Measurements from ENCODE around the gene ATXN1.
"Not testable (repeated sequence)": the region's sequence is repeated elsewhere in the genome, so short reads cannot be mapped to it uniquely, and the experiment has no call there.

Gene ATXN1

DNA sequence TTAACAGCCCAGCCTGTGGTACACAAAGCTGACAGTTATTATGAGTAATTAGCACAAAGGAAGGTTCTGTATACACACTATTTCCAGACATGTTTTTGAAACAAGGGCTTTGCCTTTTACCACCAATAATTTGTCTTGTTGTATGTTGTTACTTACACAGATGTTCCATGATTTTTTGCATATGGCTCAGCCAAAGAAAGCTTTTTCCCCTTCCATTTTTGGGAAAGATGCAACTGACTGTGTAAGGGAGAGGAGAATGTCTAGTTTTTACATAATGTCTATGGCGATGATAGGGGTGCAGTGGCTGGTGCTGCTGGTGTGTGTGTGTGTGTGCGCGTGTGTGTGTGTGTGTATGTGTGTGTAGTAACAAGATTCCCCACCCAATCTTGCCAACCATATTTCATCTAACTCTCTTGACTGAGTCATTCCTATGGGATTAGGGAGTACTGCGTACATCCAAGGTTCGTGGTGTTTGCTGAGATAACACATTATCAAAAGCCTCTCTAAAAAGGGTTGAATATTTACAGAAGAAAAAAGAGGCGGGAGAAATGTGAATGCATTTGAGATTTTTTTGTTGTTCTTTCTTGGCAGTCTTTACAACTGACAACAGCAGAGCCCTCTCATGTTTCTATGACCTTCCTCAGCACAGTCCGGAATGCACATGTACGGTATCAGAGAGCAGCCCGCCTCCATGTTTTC, 330.7 kb downstream of the ATXN1 start:
- DNase-seq = peak in 1 of 3 experiments; percentile 10

DNA sequence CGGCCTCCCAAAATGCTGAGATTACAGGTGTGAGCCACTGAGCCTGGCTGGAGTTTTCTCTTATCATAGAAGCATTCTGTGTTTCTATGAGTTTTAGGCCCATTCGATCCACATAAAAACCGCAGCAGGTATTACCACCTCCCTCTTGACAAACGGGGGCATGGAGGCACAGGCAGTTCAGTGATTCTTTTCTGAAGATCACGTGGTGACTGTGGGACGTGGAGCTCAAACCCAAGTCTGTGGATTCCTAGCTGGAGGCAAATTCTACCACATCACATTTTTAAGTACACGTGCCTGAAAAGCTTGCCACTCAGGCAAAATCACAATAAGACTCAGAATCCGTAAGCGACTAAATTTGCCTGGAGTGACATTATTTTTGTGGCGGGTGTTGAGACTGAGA, 331.6 kb downstream of the ATXN1 start:
- DNase-seq = no peak

DNA sequence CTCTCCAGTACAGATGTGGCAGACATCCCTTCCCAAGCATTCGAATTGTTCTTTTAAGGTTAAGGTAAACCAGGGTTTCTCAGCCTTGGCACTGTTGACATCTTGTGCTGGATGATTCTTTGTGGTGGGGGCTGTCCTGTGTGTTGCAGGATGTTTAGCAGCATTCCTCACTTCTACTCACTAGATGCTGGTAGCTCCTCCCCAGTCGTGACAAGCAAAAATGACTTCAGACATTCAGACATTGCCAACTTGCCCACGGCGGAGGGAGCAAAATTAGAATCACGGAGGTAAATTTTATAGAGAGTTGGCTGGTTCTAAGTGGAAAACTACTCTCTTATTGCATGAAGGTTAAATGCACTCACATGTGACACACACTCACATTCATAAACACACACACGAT, 334.1 kb downstream of the ATXN1 start:
- DNase-seq = no peak

DNA sequence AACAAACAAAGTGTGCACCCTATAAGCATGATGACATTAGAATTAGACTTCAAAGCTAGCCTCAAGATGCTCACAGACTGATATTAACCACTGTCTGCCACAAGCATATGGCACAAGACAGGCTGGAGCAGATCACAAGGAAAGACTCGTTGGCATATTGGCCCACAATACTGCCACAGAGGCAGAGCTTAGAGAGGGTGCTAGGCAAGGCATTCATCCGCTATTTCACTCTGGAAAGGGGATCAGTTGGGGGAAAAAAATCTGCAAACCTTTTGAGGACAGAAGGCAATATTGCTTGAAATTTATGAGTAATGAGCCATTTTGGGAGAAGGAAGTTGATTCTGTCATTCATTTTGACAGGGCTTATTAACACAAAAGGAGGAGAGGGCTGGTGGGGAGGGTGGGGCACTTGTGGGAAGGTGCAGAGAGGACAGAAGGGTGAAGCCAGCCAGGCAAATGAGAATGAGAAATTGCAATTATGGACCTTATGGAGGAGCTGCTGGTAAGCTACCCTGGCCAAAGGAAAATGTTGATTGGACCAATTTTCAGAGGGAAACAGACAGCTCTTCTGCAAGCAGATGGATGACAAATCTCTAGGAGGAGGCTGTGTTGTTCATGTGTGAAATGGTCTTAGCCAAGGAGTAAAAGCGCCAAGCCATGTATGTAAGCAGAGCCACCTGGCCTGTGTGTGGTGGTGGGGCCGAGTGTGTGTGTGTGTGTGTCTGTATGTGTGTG, 335.2 kb downstream of the ATXN1 start:
- DNase-seq = no peak

DNA sequence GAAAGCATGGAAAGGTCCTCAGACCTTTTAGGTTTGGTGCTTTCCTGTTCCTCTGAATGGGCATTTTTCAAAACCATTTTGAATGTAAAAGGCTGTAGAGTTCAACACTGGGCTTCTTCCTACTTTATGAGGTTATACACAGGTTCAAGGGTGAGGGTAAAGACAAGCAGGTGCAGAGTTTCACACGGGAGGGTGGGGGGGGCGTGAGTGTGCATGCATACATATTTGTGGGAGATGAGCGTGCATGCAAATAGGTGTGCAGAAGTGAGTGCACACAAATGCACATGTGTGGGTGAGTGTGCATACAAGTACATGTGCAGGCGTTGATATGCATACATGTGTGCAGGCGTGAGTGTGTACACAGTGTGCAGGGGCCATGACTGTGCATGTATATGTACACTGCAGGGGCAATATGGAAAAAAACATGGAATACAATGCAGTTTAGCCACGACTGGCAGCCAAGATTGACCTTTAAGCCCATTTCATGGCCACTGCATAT, 339.7 kb downstream of the ATXN1 start:
- DNase-seq = no peak

DNA sequence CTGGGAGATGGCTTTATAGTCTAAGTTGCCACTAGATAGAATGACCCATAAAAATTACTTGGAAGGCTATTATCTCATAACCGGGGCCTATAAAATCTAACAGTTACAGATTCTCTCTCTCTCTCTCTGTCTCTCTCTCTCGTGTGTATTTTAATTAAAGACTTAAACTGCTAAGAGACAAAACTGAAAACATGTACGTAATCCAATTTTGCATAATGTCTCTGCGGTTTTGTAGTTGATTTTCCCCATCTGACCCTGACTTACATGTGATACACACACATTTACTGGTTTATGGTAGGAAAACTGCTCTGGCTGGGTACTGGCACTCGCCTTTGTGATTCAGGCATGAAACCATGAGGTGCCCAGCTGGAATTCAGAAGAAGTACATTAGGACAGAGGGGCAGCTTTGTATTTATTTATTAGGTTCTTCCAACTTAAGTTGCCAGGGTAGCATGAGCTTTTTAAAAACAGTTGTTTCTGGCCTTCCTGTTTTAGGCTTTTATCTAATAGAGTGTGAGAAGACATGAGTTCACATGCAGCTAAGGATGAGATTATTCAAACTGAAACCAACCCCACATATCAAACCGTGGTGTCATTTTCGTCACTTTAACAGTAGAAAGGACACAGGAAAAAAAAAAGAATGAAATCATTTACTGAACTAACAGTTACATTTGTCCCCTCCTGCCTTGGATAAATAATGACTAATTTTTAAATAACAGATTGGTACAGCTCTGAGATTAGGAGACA, 340.4 kb downstream of the ATXN1 start:
- DNase-seq = no peak

DNA sequence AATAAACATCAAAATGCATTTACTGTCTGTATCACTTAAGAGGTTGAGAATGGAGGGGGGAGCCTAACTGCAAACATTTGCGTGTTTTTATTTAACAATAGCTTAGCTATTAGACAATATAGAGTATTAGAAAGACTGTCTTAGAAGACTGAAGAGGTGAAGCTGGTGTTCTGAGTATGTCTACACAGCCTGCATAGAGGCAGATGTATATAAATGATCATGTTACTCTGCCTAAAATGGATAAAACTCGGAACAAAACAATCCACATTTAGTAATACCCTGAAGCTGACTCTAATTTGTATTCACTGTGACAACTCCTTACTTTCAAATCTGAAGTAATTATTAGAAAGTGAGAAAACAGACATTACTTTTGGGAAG, 340.9 kb downstream of the ATXN1 start:
- DNase-seq = no peak

DNA sequence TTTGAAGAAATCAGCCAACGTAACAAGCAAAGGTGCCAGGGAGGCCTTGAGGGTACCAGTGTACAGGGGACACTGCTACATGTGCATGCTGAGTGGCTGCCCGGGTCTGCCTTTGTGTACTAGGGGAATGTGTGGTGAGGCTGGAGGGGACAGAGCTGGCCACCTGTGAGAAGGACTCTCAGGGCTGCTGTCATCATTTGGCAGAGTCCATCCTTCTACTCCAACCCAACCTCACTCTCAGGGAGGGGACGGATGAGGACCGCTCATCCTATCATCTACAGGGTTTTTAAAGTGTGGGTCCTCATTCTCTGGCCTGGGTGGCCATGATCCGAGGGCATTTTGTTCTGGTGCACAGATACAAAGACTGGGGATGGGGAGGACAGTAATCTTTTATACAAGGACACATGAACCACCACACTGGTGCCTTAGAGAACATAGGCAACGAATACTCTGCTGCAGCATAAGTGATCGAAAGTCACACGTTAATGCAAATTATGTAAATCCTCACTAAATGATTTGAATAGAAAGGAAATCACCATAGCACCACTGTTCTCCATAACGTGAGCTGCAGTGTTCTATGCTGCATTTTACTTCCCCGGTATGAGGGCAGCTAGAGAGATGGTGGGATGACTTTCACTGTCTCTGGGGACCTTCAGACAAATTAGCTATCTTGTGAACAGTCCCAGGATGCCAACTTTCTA, 341.5 kb downstream of the ATXN1 start:
- no peak for DNase-seq

DNA sequence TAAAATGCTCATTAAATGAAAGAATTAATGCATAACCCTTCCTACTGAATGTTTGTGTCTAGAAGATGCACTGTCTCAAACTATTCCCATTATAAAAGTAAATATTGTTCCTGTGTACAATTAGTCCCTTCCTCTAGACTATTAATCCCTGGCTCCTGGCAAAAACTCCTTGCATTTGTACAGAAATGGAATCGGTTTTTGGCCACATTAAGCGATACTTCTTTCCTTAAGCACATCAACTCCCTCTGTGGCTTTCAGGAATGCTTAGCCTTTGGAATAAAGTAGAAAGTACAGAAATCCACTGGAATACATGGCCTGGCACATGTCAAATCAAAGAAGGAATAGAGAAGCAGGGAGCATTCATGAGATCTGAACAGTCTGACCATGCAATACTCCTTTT, 343.1 kb downstream of the ATXN1 start:
- DNase-seq = no peak

DNA sequence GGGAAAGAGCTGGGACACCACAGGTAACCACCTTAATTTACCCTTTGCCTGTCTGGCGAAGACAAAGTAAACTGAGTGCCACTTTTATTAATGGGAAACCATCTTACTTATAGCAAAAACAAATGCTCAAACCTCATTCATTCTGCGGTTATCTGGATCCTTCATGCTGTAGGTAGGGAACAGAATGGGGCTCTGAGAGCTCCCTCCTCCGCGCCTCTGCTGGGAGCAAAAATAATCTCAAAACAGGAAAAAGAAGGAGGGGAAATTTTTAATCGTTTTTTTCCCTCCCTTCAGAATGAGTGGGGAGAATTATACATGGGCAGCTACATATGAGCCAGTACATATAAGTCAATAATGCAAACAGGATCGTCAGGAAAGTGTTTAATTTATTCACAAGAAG, 345.6 kb downstream of the ATXN1 start:
- no peak for DNase-seq

DNA sequence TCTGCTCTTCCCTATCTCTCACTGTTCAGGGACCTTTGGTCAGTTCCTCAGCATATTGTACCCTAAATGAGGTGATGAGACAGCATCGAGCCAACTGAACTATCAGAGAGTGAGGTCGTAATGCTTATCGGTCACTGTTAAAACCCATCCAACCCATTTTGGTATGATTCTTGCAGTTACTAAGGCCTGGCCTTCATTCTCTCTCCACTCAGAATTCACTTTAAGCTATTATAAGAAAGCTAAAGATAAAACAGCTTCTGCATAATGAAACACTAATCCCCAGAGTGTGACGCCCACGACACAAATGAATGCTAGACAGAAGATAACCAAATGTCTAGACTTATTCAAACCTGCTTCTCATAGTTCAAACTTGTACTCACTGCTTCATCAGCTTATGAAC, 347.1 kb downstream of the ATXN1 start:
- DNase-seq = no peak

DNA sequence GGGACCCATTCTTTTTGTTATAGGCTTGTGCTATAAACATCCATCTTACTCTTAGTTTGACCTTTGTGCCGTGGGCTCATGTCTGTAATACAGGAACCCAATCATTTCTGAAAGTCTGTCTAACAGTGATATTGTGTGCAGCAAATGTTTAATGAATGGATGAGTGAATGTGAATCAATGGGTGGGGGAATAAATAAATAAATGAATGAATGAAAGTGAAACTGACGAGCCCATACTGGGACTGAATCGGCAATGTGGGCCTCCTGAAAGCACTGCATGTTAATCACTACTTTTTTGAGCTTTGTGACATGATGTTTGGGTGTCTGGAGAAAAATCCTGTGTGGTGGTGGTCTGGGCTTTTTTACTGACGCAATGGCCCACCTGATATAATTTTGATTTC, 347.9 kb downstream of the ATXN1 start:
- no peak for DNase-seq

DNA sequence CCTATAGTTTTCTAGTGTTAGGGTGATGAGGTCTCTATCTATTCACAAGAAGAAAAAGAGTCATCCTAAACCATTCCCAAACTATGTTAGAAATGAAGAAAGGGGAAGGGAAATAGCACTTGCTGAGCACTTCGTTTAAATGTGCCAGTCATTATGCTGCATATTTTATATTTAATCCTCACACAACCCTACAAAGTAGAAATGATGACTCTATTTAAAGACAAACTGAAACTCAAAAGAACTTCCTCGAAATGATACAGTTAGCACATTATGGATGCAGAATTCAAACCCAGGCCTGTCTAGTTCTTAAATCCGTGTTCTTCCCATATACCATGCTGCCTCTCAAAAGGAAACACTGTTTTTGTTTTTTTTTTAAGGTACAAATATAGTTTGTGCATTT, 348.3 kb downstream of the ATXN1 start:
- no peak for DNase-seq

DNA sequence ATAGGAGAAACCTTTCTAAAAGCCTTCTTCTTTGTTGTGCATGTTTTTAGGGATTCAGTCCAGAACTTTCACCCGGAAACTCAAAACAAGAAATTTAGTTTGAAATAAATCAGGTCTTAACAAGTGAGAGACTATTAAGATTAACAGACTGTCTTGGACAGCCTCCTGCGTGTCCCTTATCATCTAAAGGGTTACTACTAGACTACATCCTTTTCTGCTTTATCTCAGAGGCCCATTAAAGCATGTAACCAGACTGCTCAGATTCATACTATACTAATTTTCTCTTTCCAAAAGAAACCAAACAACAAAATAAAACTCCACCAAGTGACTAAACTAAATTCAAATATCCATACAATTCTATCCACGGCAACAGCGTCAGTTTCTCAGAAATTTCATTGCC, 349.1 kb downstream of the ATXN1 start:
- no peak for DNase-seq

DNA sequence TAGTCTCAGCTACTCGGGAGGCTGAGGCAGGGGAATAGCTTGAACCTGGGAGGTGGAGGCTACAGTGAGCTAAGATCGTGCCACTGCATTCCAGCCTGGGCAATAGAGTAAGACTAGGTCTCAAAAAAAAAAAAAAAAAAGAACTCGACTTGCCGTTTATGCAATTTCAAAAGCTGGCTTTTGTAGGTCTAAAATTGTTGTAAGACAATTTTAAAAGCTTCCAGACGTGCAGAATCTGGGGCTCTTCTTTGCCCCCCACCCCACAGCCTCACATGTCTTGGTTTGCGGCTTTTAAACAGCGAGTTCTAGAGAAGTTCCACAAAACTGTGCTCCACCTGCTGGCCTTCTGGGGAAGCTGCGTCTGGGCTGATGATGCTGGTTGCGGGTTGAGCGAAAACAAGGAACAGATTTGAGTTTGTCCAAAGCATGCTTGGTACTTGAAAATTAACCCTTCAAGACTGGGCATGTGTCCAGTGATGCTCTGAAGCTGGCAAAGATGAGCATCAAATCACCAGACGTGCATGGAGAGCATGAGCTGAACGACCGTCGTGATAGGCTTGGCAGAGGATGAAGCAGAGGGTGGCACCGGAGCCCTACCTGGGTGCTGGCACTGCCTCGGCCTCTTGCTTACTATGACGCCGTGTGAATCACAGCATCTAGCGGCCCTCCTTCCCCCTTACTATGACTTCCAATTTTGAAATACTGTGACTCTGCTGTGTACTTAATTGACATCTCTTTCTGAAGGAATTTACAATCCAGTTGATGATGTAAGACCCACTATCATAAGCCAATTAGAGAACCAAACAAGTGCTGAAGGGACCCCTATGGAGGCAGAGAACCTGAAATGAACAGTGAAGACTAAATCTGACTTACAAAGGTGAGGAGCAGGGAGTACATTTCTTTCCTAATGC, 351.5 kb downstream of the ATXN1 start:
- DNase-seq = peak; percentile 8 to 36 (median 18)

DNA sequence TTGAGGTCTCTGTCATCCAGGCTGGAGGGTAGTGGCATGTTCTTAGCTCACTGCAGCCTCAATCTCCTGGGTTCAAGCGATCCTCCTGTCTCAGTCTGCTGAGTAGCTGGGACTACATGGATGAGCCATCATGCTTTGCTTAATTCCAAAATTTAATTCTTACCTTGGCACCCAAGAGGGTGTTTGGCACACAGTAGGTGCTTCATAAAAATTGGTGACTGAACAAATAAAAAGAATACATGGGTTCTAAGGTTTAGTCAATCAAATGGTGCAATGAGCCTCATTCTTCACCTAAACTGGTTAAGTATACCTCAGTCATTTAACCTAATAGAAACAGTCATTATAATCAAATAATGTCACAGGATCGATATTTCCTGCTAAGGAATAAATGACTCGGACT, 352.5 kb downstream of the ATXN1 start:
- DNase-seq = no peak

DNA sequence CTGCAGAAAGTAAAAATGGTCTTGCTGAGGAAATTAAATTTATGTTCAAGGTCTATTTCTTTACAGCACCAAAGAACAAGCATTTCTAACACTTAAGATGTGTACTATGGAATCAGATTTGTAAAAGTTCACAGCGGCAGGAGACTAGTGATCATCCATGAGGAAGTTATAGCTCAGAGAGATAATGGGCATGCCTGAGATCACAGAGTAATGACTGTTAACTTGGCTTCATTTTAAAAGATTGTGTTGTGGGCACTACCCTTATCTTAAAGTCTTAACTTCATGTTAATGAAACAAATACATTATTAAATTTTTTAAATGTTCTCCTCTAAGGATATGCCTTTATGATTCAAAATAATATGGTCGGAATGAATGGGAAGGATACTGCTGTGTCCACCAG, 354.3 kb downstream of the ATXN1 start:
- no peak for DNase-seq

DNA sequence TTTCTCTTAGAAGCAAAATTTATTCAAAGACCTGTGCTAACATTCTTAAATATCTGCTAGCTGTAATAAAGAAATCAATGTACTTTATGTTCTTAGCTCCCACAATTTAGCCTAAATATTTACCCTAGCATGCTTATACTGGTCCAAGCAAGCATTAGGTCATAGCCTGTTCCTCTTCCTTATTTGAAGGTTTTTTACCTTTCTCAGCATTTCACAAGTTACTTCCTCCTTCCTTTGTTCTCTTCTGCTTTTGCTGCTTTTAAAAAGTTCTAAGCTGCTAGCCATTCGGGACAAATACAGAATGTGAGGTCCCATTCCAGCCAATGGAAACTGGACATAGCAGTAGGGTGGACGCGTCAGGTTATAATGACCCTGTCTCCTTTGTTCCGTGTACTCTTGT, 354.7 kb downstream of the ATXN1 start:
- not testable (repeated sequence) for DNase-seq

DNA sequence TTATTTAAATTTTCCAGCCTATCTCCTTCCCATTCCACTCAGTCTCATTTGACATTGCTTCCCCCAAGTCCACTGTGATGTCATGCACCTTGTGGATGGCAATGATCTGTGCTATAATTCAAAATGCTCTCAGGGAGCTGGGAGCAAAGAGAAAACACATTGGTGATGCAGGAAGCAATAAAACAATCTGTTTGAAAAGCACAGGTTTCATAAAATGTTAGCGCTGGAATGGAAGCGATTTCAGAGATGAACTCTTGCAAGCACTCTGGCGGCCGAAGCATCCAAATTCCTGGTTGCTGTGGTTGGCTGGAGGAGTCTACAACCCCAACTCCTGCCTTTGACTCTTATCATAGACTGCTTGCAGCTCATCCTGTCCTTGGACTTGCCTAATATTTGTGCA, 355.9 kb downstream of the ATXN1 start:
- DNase-seq = no peak

DNA sequence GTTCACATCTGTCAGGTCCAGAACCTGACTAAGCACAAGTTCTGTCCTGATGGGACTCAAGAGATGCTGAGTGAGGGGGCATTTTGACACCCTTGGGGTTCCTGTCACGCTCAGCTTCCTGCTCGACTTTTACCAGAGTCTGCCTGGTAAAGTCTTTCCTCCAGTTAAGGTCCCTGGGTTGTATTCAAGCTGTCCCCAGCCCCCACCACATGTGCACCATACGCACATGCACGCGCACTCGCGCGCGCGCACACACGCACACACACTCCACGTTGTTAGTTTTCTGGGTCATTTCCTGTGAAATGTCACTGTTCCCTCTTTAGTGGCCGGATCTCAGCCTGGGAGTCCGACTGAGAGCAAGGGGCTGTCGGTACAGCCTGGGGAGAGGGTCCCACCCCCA, 356.8 kb downstream of the ATXN1 start:
- DNase-seq = no peak

DNA sequence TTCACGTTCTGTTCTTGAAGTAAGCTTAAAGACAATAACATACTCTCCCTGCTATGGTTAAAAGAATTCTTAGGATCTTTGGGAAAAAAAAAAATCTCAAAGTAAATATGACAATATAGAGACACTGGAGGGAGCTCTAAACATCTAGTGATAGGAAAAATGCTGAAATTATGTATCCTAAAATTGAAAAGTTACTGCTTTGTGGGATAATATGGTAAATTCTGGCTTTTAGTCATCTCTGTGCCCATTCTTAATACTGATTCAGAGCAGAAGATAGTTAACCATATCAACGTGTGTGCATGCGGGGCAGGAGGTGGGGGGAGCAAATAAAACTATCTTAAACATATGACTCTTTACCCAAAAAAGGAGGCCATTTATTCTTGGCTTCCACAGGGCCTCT, 357.4 kb downstream of the ATXN1 start:
- DNase-seq = no peak

DNA sequence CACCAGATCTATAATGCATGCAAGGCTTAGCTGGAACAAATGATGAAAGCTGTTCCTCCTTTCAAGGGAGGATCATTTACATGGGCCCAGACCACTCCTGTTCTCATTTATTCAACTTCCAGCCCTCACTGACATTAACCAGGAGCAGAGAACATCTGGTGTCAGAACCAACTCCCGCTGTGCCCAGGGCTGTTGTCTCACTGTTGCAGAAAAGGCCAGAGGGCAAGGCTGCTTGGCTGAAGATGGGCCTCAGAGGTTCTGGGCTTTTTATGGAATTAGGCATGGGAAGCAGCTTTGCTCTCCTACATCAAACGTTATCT, 358.7 kb downstream of the ATXN1 start:
- no peak for DNase-seq
